GM23338 (cell line): ENCODE results near the gene RCAN1.

Experiments
- CREB1 ChIP-seq: fragments of 250-450 bp; sonication (Bioruptor Pico); IDR thresholded peaks from 2 replicates; pipeline ENCODE4 v1.5.0; 2020; ENCODE audit warnings: low read depth, mild to moderate bottlenecking, moderate library complexity
- CTCF ChIP-seq, 2 experiments: fragments of 200-600 bp in 1 of 2; sonication (generic) in 1 of 2; conservative IDR thresholded peaks; 2 replicates each; pipeline versions ENCODE4 v1.5.1 to v1.6.1; 2016 to 2017; ENCODE audit warnings: antibody characterized with exemption in 2 of 2, low read depth in 2 of 2, mild to moderate bottlenecking in 2 of 2, moderate library complexity in 1 of 2
- ETS1 ChIP-seq: IDR thresholded peaks from 2 replicates; pipeline ENCODE4 v1.6.1; 2016; ENCODE audit warnings: antibody characterized with exemption
- EZH2 ChIP-seq: fragments of 200-600 bp; sonication (generic); IDR thresholded peaks from one replicate; pipeline ENCODE4 v1.8.0; 2017; ENCODE audit warnings: antibody characterized with exemption, mild to moderate bottlenecking, low read depth; ENCODE audit not compliant: unreplicated experiment
- EZH2phosphoT487 ChIP-seq: fragments of 200-600 bp; sonication (generic); IDR thresholded peaks from one replicate; pipeline ENCODE4 v1.8.1; 2018; ENCODE audit warnings: antibody characterized with exemption; ENCODE audit not compliant: unreplicated experiment
- JUNB ChIP-seq: IDR thresholded peaks from one replicate; pipeline ENCODE4 v1.6.1; 2016; ENCODE audit warnings: antibody characterized with exemption; ENCODE audit not compliant: unreplicated experiment
- NANOG ChIP-seq: IDR thresholded peaks from 2 replicates; pipeline ENCODE4 v1.6.1; 2016; ENCODE audit warnings: antibody characterized with exemption, borderline replicate concordance
- POLR2AphosphoS5 ChIP-seq: IDR thresholded peaks from 2 replicates; pipeline ENCODE4 v1.6.1; 2016; ENCODE audit warnings: antibody characterized with exemption, low read depth
- REST ChIP-seq: IDR thresholded peaks from one replicate; pipeline ENCODE4 v1.6.1; 2018; ENCODE audit warnings: antibody characterized with exemption; ENCODE audit not compliant: unreplicated experiment
- ZNF114 ChIP-seq: fragments of 250-450 bp; sonication (Bioruptor Pico); IDR thresholded peaks from 2 replicates; pipeline ENCODE4 v1.5.0; 2020; ENCODE audit warnings: mild to moderate bottlenecking, moderate library complexity
- ZNF331 ChIP-seq: fragments of 250-450 bp; sonication (Bioruptor Pico); IDR thresholded peaks from 2 replicates; pipeline ENCODE4 v1.5.0; 2020; ENCODE audit warnings: low read depth, mild to moderate bottlenecking, moderate library complexity

- TF ChIP-seq CTCF (conservative IDR thresholded peaks at IDR 0.05; ENCODE audit: low read depth in 2 of 2) (no peak), EZH2 (no peak), POLR2AphosphoS5 (no peak), EZH2phosphoT487 (no peak), REST (no peak), CREB1 (no peak), ZNF331 (CRISPR knock-in tag) (no peak), ETS1 (no peak), ZNF114 (CRISPR knock-in tag) (no peak), JUNB (no peak), NANOG (no peak)
These were observed 35.5 kb downstream of the RCAN1 start for GRCh38 chr21:34579411-34579810.
